Activated T-cell treated with anti-CD3 and anti-CD28 coated beads for 24 hours (primary cell): ENCODE measurements around the gene ZPBP.

Source experiments
- DNase-seq: peaks from one replicate; pipeline ENCODE4 v3.0.0-alpha.2; 2020; ENCODE audit warnings: low read depth

Gene ZPBP

GRCh38 chr7:50092579-50093491, at the start of gene ZPBP:
Gene ZPBP (minus strand): TSS chr7:50093246. CDS start chr7:50093194, 52 bp downstream.
- DNase-seq: peak; percentile 43

GRCh38 chr7:50142425-50143017, 49.5 kb upstream of the ZPBP start:
- DNase-seq: no peak

GRCh38 chr7:50141854-50142253, 48.8 kb upstream of the ZPBP start:
- no peak for DNase-seq

GRCh38 chr7:50141131-50141530, 48.1 kb upstream of the ZPBP start:
- no peak for DNase-seq

- no peak for DNase-seq
Measured at GRCh38 chr7:50140688-50141087, 47.6 kb upstream of the ZPBP start.

- DNase-seq: no peak
Measured at GRCh38 chr7:50138101-50138500, 45.1 kb upstream of the ZPBP start.

- DNase-seq: no peak
Measured at GRCh38 chr7:50125766-50126165, 32.7 kb upstream of the ZPBP start.

GRCh38 chr7:50121286-50121685, 28.2 kb upstream of the ZPBP start:
- DNase-seq: no peak

- peak; percentile 10 for DNase-seq
Measured at GRCh38 chr7:50119815-50120637, 27.0 kb upstream of the ZPBP start.

GRCh38 chr7:50112250-50112649, 19.2 kb upstream of the ZPBP start:
- DNase-seq: no peak

- no peak for DNase-seq
Measured at GRCh38 chr7:50101873-50102272, 8.8 kb upstream of the ZPBP start.

GRCh38 chr7:50095634-50096033, 2.6 kb upstream of the ZPBP start:
- no peak for DNase-seq

- DNase-seq: no peak
Measured at GRCh38 chr7:50088463-50089129, 4.5 kb downstream of the ZPBP start.

- DNase-seq: no peak
Measured at GRCh38 chr7:50085344-50085743, 7.7 kb downstream of the ZPBP start.

GRCh38 chr7:50073093-50073492, 20.0 kb downstream of the ZPBP start:
- no peak for DNase-seq

GRCh38 chr7:50069613-50070012, 23.4 kb downstream of the ZPBP start:
- DNase-seq: no peak

GRCh38 chr7:50068850-50069551, 24.0 kb downstream of the ZPBP start:
- no peak for DNase-seq

- no peak for DNase-seq
Measured at GRCh38 chr7:50068026-50068425, 25.0 kb downstream of the ZPBP start.

- no peak for DNase-seq
Measured at GRCh38 chr7:50062951-50063350, 30.1 kb downstream of the ZPBP start.

GRCh38 chr7:50056131-50056530, 36.9 kb downstream of the ZPBP start:
- DNase-seq: no peak

GRCh38 chr7:50047716-50048115, 45.3 kb downstream of the ZPBP start:
- no peak for DNase-seq
